Sigmoid colon (tissue), 7 donors: ENCODE measurements around the gene MME. TPM values are rescaled to one million over a fixed set of nuclear protein-coding genes. Genes with fewer than 3 reads are reported as not detected.

Experiments
- DNase-seq: peaks from one replicate; pipeline ENCODE4 v3.0.0-alpha.2; 2019
- H3K27ac ChIP-seq, 4 donors: fragments of 200-600 bp; sonication (generic); one replicate each; pipeline ENCODE4 v1.5.1; 2016 to 2019; ENCODE audit warnings: mild to moderate bottlenecking in 1 of 4
- H3K27me3 ChIP-seq, 3 donors: fragments of 200-600 bp; sonication (generic); one replicate each; pipeline ENCODE4 v1.5.1; 2019; ENCODE audit warnings: mild to moderate bottlenecking in 1 of 3
- H3K36me3 ChIP-seq, 4 donors: fragments of 200-600 bp; sonication (generic); one replicate each; pipeline ENCODE4 v1.5.1; 2016 to 2019
- H3K4me1 ChIP-seq, 4 donors: fragments of 200-600 bp; sonication (generic); one replicate each; pipeline ENCODE4 v1.5.1; 2017 to 2019
- H3K4me3 ChIP-seq, 4 donors: fragments of 200-600 bp; sonication (generic); one replicate each; pipeline ENCODE4 v1.5.1; 2017 to 2019; ENCODE audit warnings: mild to moderate bottlenecking in 2 of 4, moderate library complexity in 1 of 4
- H3K9me3 ChIP-seq, 4 donors: fragments of 200-600 bp in 3 of 4; sonication (generic) in 3 of 4; one replicate each; pipeline versions ENCODE4 v1.5.1 to v1.6.1; 2013 to 2019
- EP300 ChIP-seq, 4 donors: sonication (generic); formaldehyde crosslinking; IDR thresholded peaks; one replicate each; pipeline ENCODE4 v1.6.1; 2017; ENCODE audit warnings: antibody characterized with exemption in 4 of 4
- POLR2A ChIP-seq, 2 donors: fragments of 450-650 bp; IDR thresholded peaks; one replicate each; pipeline ENCODE4 v1.6.1; 2016; ENCODE audit warnings: antibody characterized with exemption in 2 of 2, mild to moderate bottlenecking in 2 of 2, moderate library complexity in 2 of 2
- POLR2AphosphoS5 ChIP-seq, 4 donors: sonication (generic); formaldehyde crosslinking; IDR thresholded peaks; one replicate each; pipeline ENCODE4 v1.6.1; 2017; ENCODE audit warnings: antibody characterized with exemption in 4 of 4
- WGBS, 2 donors: extraction: QIAGEN DNeasy Blood & Tissue Kit; methylation state at CpG; one replicate each; pipeline ENCODE4 v1.1.7; 2013; 5-methylcytosine and 5-hydroxymethylcytosine counted together
- intact Hi-C: fragments of 100-400 bp; cut with DNase I; formaldehyde crosslinking; loops from one replicate; pipeline ENCODE4 v1.15.1; 2023
- polyA plus RNA-seq, 3 donors: library from polyadenylated mRNA; stranded (reverse); fragments of 200-250 nt; gene quantifications; one replicate each; pipeline ENCODE4 v1.2.3, GENCODE V29; 2013
- total RNA-seq, 4 donors: library from RNA; depleted of rRNA; stranded (reverse); fragments of >200 nt; gene quantifications; one replicate each; pipeline ENCODE4 v1.1.0, GENCODE V29; 2016
- TF ChIP-seq, protein P1 (sequence below), 4 experiments: fragments of 450-650 bp in 3 of 4; fragments of 200-600 bp in 1 of 4; IDR thresholded peaks; one replicate each; pipeline ENCODE4 v1.5.1; 2016 to 2019; ENCODE audit warnings: antibody characterized with exemption in 4 of 4, mild to moderate bottlenecking in 3 of 4, moderate library complexity in 2 of 4
- donor health status: healthy with polysubstance abuse.
- donor health status: Bipolar disorder and iron deficiency.
- donor health status: healthy.

Gene MME
- total and polyA plus RNA-seq, 7 donors = 0.46 to 5.0 (median 1.1) TPM

DNA sequence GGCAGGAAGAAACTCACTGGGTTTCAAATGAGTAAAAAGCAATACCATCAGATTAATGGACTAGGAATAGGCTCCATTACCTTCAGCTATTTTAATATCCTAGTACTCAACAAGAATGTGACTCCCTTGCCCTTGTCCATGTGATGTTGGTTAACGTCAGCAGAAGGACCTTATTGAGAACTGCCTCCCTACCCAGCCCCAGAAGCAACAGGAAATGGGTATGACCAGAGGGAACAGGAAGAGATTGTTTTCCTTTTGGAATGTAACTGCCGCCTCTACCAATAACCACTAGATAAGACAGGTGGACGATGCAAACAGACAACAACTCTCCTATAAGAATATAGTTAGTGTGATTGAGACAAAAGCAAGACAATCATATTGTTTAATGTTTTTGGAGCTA, 10.4 kb upstream of the MME start:
- Histone ChIP-seq H3K27me3 (no peaks in the 10 kb centered on the region), H3K4me1 (no peaks in the 10 kb centered on the region), H3K9me3 (peaks cover 0 to 3% (median 0%) of the 10 kb centered on the region in 4 donors), H3K27ac (no peak overlapping the region), H3K36me3 (no peaks in the 10 kb centered on the region), H3K4me3 (no peak overlapping the region)
- 52 to 60% methylated on average over 3 of the region's 3 CpGs for WGBS, 2 donors
- no peak for DNase-seq
- TF ChIP-seq POLR2AphosphoS5 (IDR thresholded peaks at IDR 0.05) (no peak), POLR2A (IDR thresholded peaks at IDR 0.05) (no peak), EP300 (IDR thresholded peaks at IDR 0.05) (no peak)
- TF ChIP-seq, protein P1, sequence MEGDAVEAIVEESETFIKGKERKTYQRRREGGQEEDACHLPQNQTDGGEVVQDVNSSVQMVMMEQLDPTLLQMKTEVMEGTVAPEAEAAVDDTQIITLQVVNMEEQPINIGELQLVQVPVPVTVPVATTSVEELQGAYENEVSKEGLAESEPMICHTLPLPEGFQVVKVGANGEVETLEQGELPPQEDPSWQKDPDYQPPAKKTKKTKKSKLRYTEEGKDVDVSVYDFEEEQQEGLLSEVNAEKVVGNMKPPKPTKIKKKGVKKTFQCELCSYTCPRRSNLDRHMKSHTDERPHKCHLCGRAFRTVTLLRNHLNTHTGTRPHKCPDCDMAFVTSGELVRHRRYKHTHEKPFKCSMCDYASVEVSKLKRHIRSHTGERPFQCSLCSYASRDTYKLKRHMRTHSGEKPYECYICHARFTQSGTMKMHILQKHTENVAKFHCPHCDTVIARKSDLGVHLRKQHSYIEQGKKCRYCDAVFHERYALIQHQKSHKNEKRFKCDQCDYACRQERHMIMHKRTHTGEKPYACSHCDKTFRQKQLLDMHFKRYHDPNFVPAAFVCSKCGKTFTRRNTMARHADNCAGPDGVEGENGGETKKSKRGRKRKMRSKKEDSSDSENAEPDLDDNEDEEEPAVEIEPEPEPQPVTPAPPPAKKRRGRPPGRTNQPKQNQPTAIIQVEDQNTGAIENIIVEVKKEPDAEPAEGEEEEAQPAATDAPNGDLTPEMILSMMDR (IDR thresholded peaks at IDR 0.05) = no peak
- intact Hi-C loops = no loop called here

DNA sequence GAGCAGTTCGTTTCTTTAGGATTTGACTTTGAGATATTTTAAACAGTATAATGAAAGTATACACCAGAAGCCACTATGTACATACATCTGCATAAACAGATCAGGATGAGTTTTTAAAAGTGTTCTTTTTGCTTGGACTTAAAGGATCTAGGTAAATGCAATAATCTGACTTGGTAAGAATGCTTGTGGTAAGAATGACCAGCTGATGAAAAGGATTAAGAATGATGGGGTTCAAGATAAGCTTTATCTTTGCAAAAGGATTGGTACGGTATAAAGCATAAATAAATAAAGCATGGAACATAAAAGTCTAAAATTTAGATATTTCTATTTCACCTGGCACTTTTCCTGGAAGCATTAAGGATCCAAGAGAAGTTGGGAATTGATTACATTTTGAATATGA, 9.8 kb upstream of the MME start:
- no peak for TF ChIP-seq POLR2AphosphoS5 (IDR thresholded peaks at IDR 0.05)

DNA sequence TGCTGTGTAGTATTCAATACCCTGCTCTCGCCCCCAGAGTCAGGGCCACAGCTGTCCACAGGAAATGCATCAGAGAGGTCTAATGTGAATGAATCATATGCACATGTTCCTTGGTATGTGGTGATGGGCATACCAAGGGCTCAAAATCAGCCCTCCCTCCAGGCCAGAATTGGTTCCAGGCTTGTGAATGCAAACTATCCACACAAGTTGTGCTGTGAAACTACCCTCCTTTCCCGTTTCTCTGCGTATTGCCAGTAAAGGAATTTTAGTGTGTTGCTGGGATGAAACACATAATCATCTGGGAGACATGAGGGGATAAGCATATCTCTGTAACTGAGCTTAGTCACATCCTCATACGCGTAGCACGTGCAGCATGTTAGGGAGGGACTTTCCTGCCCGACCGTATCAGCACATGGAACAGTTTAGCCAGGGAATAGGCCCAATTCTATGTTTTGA, 9.2 kb upstream of the MME start:
- Histone ChIP-seq H3K27me3 (peaks cover 0 to under 1% (median 0%) of the 10 kb centered on the region in 3 donors), H3K27ac (no peak overlapping the region), H3K4me1 (no peaks in the 10 kb centered on the region), H3K36me3 (no peaks in the 10 kb centered on the region), H3K4me3 (no peak overlapping the region), H3K9me3 (peaks cover 0 to 7% (median 0%) of the 10 kb centered on the region in 4 donors)
- TF ChIP-seq, protein P1 (IDR thresholded peaks at IDR 0.05) = no peak
- no peak for DNase-seq
- WGBS, 2 donors = 89 to 90% methylated on average over 8 of the region's 8 CpGs
- intact Hi-C loops = no loop called here

More for the DNA sequence above, 9.8 kb upstream of the MME start:
- 65 to 67% methylated on average over 2 of the region's 2 CpGs for WGBS, 2 donors
- Histone ChIP-seq H3K27ac (no peak overlapping the region), H3K36me3 (no peaks in the 10 kb centered on the region), H3K9me3 (peaks cover 0 to 3% (median 0%) of the 10 kb centered on the region in 4 donors), H3K4me1 (no peaks in the 10 kb centered on the region), H3K27me3 (no peaks in the 10 kb centered on the region), H3K4me3 (no peak overlapping the region)
- intact Hi-C loops = no loop called here
- DNase-seq = no peak

DNA sequence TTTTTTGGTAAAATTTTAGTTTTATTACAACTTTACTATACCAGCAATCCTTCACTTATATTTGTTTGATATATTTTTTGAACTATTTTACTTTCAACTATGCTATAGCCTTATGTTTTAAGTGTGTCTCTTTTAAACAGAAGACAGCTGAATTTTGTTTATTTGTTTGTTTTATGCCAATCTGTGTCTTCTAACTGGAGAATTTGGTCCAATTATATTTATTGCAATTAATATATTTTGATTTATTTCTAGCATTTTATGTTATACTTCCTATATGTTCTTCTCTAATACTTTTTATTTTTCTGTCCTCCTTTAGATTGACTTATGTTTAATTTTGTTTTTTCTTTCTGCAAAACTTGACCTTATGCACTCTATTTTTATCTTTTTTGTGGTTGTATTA, 4.9 kb upstream of the MME start:
- DNase-seq = no peak
- Histone ChIP-seq H3K4me3 (no peak overlapping the region), H3K27me3 (peaks cover 12 to 39% (median 23%) of the 10 kb centered on the region in 3 donors), H3K4me1 (peaks cover 0 to 16% (median 16%) of the 10 kb centered on the region in 4 donors), H3K27ac (no peak overlapping the region), H3K9me3 (peaks cover 0 to 7% (median 0%) of the 10 kb centered on the region in 4 donors), H3K36me3 (no peaks in the 10 kb centered on the region)
- intact Hi-C loops = loop anchor here (5.0 kb wide), 1 partner anchor 237 kb away; no protein-coding TSS in a partner anchor
- TF ChIP-seq EP300 (IDR thresholded peaks at IDR 0.05) (no peak), POLR2AphosphoS5 (IDR thresholded peaks at IDR 0.05) (no peak), POLR2A (IDR thresholded peaks at IDR 0.05) (no peak)
- TF ChIP-seq, protein P1 (IDR thresholded peaks at IDR 0.05) = no peak

DNA sequence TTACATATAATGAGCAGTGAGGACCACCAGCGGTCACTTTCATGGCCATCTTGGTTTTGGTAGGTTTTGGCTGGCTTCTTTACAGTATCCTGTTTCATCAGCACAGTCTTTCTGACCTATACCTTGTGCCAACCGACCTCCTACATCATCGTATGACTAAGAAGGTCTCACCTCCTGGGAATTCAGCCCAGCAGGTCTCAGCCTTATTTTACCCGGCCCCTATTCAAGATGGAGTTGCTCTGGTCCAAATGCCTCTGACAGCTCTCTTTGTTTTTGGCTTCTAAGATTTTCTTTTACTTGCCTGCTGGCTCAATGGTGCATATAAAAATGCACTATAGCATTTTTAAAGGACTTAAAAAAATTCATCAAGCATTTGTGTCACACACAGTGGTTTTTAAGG, 3.2 kb upstream of the MME start:
- intact Hi-C loops = loop anchor here (5.0 kb wide), 1 partner anchor 235 kb away; no protein-coding TSS in a partner anchor
- Histone ChIP-seq H3K27ac (no peak overlapping the region), H3K36me3 (no peaks in the 10 kb centered on the region), H3K27me3 (peaks cover 13 to 54% (median 26%) of the 10 kb centered on the region in 3 donors), H3K9me3 (peaks cover 0 to 7% (median 0%) of the 10 kb centered on the region in 4 donors), H3K4me1 (peaks cover 0 to 21% (median 17%) of the 10 kb centered on the region in 4 donors), H3K4me3 (no peak overlapping the region)
- WGBS, 2 donors = 89 to 94% methylated on average over 4 of the region's 4 CpGs
- DNase-seq = no peak
- TF ChIP-seq POLR2A (IDR thresholded peaks at IDR 0.05) (no peak), EP300 (IDR thresholded peaks at IDR 0.05) (no peak), POLR2AphosphoS5 (IDR thresholded peaks at IDR 0.05) (no peak)
- TF ChIP-seq, protein P1 (IDR thresholded peaks at IDR 0.05) = no peak
